Aorta (tissue), 5 donors: ENCODE data around the gene ZNF467. TPM values are rescaled to one million over a fixed set of nuclear protein-coding genes. Genes with fewer than 3 reads are reported as not detected.

ENCODE experiments used
- ATAC-seq: fragments of 200-7000 bp; cut with Tn5 transposase; one replicate; pipeline ENCODE4 v1.9.1; 2022; ENCODE audit warnings: moderate library complexity; ENCODE audit not compliant: low FRiP score
- DNase-seq, 2 donors: peaks; one replicate each; pipeline ENCODE4 v3.0.0-alpha.2; 2020
- H3K27ac ChIP-seq, 2 donors: one replicate each; pipeline ENCODE4 v1.5.1; 2013; ENCODE audit warnings: low read length in 2 of 2, mild to moderate bottlenecking in 2 of 2, moderate library complexity in 2 of 2, control low read depth in 1 of 2, inconsistent platforms in 1 of 2, low read depth in 1 of 2
- H3K27me3 ChIP-seq, 2 donors: one replicate each; pipeline ENCODE4 v1.6.1; 2013; ENCODE audit warnings: control low read depth in 1 of 2, low read length in 1 of 2, mild to moderate bottlenecking in 1 of 2, moderate library complexity in 1 of 2; ENCODE audit not compliant: insufficient read depth in 2 of 2, control insufficient read depth in 1 of 2
- H3K36me3 ChIP-seq, 2 donors: one replicate each; pipeline ENCODE4 v1.6.1; 2013; ENCODE audit warnings: control low read depth in 1 of 2, low read length in 1 of 2, mild to moderate bottlenecking in 1 of 2; ENCODE audit not compliant: insufficient read depth in 2 of 2, control insufficient read depth in 1 of 2
- H3K4me1 ChIP-seq, 2 donors: one replicate each; pipeline ENCODE4 v1.6.1; 2013; ENCODE audit warnings: low read length in 2 of 2, control low read depth in 1 of 2, mild to moderate bottlenecking in 1 of 2, moderate library complexity in 1 of 2; ENCODE audit not compliant: insufficient read depth in 2 of 2, control insufficient read depth in 1 of 2
- H3K4me3 ChIP-seq, 2 donors: one replicate each; pipeline ENCODE4 v1.5.1; 2013; ENCODE audit warnings: low read length in 2 of 2, control low read depth in 1 of 2, mild to moderate bottlenecking in 1 of 2
- H3K9me3 ChIP-seq: one replicate; pipeline ENCODE4 v1.6.1; 2013; ENCODE audit warnings: mild to moderate bottlenecking, low read length; ENCODE audit not compliant: control insufficient read depth
- WGBS, 2 donors: extraction: QIAGEN DNeasy Blood & Tissue Kit; methylation state at CpG; one replicate each; pipeline ENCODE4 v1.1.7; 2013; 5-methylcytosine and 5-hydroxymethylcytosine counted together
- intact Hi-C, 2 donors: fragments of 100-400 bp; cut with DNase I; formaldehyde crosslinking; loops; one replicate each; pipeline versions ENCODE4 v1.14.2 to v1.15.0; 2022
- polyA plus RNA-seq, 2 donors: library from polyadenylated mRNA; stranded (reverse); fragments of 200-250 nt; gene quantifications; one replicate each; pipeline ENCODE4 v1.2.3, GENCODE V29; 2013
- total RNA-seq, 2 donors: library from RNA; stranded (reverse); fragmentation: NEBNext Ultra II Directional; extraction: Animal tissue kit (Norgen Biotek cat#: 25700); gene quantifications; one replicate each; pipeline ENCODE4 v1.2.1, GENCODE V29; 2021
- donor health status: healthy with polysubstance abuse.
- donor health status: Bipolar disorder and iron deficiency.
- donor health status: DM: no; HTN: no; CAD: no.
- donor health status: DM: no; HTN: no; CAD: no.
- donor health status: DM: yes; HTN: yes; CAD: no.

Gene ZNF467
- total and polyA plus RNA-seq, 4 donors = 2.1 to 18.5 (median 9.5) TPM

GRCh38 chr7:149752646-149753045 is 20.7 kb downstream of the ZNF467 start:
- no peak for DNase-seq
- Histone ChIP-seq H3K27me3 (no peaks in the 10 kb centered on the region), H3K9me3 (no peaks in the 10 kb centered on the region), H3K4me1 (no peaks in the 10 kb centered on the region), H3K4me3 (no peak overlapping the region), H3K27ac (no peak overlapping the region), H3K36me3 (no peaks in the 10 kb centered on the region)
- no peak for ATAC-seq
- WGBS, 2 donors = 88 to 94% methylated on average over 5 of the region's 5 CpGs
- intact Hi-C loops = no loop called here

GRCh38 chr7:149751043-149751775 is 22.2 kb downstream of the ZNF467 start:
- intact Hi-C loops = no loop called here
- 80 to 87% methylated on average over 8 of the region's 8 CpGs for WGBS, 2 donors
- H3K27me3 ChIP-seq = no peaks in the 10 kb centered on the region
- H3K4me1 ChIP-seq = no peaks in the 10 kb centered on the region
- no peak overlapping the region for H3K4me3 ChIP-seq
- ATAC-seq = no peak
- no peak for DNase-seq
- H3K9me3 ChIP-seq = no peaks in the 10 kb centered on the region
- no peak overlapping the region for H3K27ac ChIP-seq
- no peaks in the 10 kb centered on the region for H3K36me3 ChIP-seq

DNA sequence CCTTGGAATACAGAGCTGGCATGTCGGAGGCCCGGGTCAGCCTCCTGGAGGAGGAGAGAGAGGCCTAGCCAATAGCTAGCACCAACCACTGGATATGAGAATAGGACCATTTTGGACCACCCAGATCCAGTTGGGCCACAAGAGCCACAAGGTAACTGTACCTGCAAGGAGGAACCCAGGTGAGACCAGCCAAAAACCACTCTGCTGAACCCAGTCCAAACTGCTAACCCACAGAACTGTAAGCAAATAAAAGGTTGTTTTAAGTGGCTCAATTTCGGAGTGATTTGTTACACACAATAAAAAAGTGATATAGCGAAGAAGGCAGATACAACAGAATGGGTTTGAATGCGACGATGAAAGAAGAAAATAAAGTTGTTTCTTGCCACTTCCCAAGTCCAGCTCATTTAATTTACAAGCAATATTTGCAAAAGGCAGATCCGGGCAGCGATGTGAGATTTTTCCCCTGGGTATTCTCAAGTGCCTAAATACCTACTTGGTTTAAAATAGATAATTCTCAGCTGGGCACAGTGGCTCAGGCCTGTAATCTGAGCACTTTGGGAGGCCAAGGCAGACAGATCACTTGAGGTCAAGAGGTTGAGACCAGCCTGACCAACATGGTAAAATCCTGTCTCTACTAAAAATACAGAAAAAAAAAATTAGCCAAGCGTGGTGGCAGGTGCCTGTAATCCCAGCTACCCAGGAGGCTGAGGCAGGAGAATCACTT is 23.1 kb downstream of the ZNF467 start:
- intact Hi-C loops = no loop called here
- H3K27me3 ChIP-seq = no peaks in the 10 kb centered on the region
- H3K36me3 ChIP-seq = no peaks in the 10 kb centered on the region
- ATAC-seq (no peak), DNase-seq (no peak)
- 89 to 91% methylated on average over 9 of the region's 9 CpGs for WGBS, 2 donors
- no peaks in the 10 kb centered on the region for H3K9me3 ChIP-seq
- no peak overlapping the region for H3K27ac ChIP-seq
- no peaks in the 10 kb centered on the region for H3K4me1 ChIP-seq
- no peak overlapping the region for H3K4me3 ChIP-seq

DNA sequence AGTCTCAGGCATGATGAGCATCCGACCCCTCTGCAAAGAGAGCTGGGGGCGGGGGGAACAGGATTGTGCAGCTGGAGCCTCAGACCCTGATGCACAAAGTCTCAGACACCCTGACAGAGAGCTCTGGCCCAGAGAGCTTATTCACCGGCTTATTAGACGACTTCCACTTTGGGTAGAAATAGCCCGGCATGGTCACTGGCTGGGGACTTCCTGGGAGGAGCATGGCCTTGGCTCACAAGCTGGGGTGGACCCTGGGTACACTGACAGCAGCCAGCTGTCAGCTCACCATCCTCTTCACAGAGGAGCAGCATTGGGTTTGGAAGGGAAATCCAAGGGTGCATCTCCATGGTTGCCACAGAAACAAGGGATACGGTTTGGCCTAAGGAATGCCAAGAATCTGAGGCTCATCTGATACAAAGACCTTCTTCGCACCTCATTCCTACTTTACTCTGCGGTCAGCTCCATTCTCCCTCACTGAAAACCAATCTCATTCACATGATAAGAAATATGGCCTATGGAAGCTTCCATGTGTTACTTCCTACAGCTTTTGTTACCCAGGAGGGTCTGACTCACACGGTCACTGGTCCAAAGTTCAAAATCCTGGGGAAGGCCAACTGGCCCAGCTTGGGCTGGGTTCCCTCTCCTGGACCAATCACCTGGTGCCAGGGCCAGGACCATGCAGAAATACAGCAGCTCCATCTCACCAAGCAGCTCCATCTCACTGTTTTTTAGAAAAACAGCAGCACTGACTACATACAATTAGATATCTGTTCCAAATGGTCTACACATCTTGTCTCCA is 25.1 kb downstream of the ZNF467 start:
- H3K9me3 ChIP-seq = no peaks in the 10 kb centered on the region
- H3K27me3 ChIP-seq = no peaks in the 10 kb centered on the region
- WGBS, 2 donors = 69 to 70% methylated on average over 9 of the region's 9 CpGs
- no peaks in the 10 kb centered on the region for H3K36me3 ChIP-seq
- intact Hi-C loops = loop anchor here in 1 of 2 donors (10.0 kb wide), 1 partner anchor 83 kb away; no protein-coding TSS in a partner anchor
- no peak overlapping the region for H3K4me3 ChIP-seq
- no peak overlapping the region for H3K27ac ChIP-seq
- DNase-seq = no peak
- H3K4me1 ChIP-seq = no peaks in the 10 kb centered on the region
- ATAC-seq = no peak

DNA sequence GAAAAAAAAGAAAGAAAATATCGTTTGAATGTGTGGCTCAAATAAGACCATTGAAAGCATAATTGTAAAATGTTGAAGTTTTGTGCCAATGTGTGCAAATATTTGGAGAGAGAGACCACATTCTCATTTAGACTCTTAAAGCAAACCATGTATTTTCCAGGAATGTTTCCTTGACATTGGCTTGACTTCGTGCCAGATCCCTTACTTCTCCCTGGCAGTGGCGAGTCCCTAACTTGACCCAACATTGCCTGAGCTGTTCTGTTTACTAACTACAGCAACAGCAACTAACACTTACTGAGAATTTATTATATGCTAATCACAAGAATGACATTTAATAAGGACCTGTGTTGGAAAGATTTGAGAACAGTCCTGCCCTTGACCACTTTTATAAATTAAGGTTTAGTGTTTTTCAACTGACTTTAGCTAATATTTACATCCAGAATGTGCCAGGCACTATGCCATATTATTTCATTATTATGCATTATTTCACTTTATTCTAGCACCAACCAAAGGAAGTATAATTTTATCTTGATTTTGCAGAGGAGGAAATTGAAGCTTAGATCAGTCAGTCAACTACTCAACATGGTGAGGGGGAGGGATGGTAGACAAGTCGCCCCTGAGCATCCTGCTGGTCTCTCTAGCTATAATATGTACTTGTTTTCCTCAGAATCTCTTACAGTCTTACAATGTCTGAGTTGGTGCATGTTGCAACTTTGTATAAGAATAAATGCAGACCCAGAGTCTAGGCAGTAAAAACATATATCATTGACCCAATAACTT is 29.7 kb downstream of the ZNF467 start:
- no peaks in the 10 kb centered on the region for H3K4me1 ChIP-seq
- H3K36me3 ChIP-seq = no peaks in the 10 kb centered on the region
- H3K27ac ChIP-seq = no peak overlapping the region
- no peaks in the 10 kb centered on the region for H3K27me3 ChIP-seq
- ATAC-seq = no peak
- no peak overlapping the region for H3K4me3 ChIP-seq
- H3K9me3 ChIP-seq = no peaks in the 10 kb centered on the region
- intact Hi-C loops = loop anchor here (5.0 to 10.0 kb wide), 2 partner anchors 71 to 79 kb away; no protein-coding TSS in a partner anchor
- WGBS, 2 donors = 12 to 17% methylated on average over 4 of the region's 4 CpGs
- no peak for DNase-seq

DNA sequence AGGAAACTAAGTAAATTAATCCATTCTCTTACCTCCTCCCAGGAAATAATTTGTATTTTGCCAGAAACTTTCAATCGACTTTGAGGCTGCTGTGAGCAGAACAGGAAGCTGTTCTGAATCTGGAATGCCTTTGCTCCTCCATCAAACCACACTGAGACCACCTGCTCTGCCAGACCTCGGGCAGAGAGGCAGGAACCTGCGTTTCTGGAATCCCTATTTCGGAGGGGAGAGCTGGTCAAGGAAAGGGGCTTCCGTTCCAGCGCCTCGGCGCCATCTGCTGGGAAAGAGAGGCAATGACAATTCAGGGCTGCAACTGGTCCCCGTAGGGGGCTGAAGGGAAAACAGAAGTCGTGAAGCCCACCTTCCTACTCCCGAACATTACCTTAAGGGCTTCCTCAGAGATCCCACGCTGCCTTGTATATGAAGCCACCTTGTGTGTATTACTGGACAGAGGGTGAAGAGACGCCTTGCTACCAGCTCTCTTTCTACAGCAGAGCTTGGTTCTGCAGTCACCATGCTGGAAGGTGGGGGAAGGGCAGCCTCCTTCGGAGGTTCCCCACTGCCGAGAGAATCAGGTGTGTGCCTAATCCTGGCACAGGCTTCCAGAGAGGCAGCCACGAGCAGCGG is 31.2 kb downstream of the ZNF467 start:
- Histone ChIP-seq H3K27me3 (no peaks in the 10 kb centered on the region), H3K36me3 (no peaks in the 10 kb centered on the region), H3K27ac (no peak overlapping the region), H3K9me3 (no peaks in the 10 kb centered on the region), H3K4me3 (peak overlapping the region in 1 of 2 donors; percentile 36), H3K4me1 (no peaks in the 10 kb centered on the region)
- DNase-seq = peak; percentile 75 to 88
- ATAC-seq = peak; percentile 85
- intact Hi-C loops = loop anchor here (5.0 to 10.0 kb wide), 2 partner anchors 70 to 77 kb away; no protein-coding TSS in a partner anchor
- 0 to 1% methylated on average over 17 of the region's 17 CpGs for WGBS, 2 donors

- H3K9me3 ChIP-seq = no peaks in the 10 kb centered on the region
- DNase-seq (no peak), ATAC-seq (peak; percentile 27)
- no peaks in the 10 kb centered on the region for H3K36me3 ChIP-seq
- intact Hi-C loops = loop anchor here (5.0 to 10.0 kb wide), 2 partner anchors 69 to 77 kb away; no protein-coding TSS in a partner anchor
- WGBS, 2 donors = 8 to 10% methylated on average over 13 of the region's 13 CpGs
- no peaks in the 10 kb centered on the region for H3K27me3 ChIP-seq
- H3K4me1 ChIP-seq = no peaks in the 10 kb centered on the region
- H3K27ac ChIP-seq = no peak overlapping the region
- H3K4me3 ChIP-seq = peak overlapping the region in 1 of 2 donors; percentile 36
These were observed 31.8 kb downstream of the ZNF467 start for GRCh38 chr7:149741629-149742028.
